Duodenal mucosa (tissue), 2 donors: Measurements from ENCODE around the gene PLA2G1B.

ENCODE experiments used
- H3K27ac ChIP-seq: one replicate; pipeline ENCODE4 v1.7.0; 2013; ENCODE audit warnings: low read depth, low read length
- H3K27me3 ChIP-seq, 2 donors: one replicate each; pipeline ENCODE4 v1.7.0; 2013; ENCODE audit warnings: low read length in 2 of 2, control low read depth in 1 of 2; ENCODE audit not compliant: insufficient read depth in 2 of 2, control insufficient read depth in 1 of 2
- H3K36me3 ChIP-seq, 2 donors: one replicate each; pipeline ENCODE4 v1.7.0; 2013; ENCODE audit warnings: low read length in 2 of 2, control low read depth in 1 of 2; ENCODE audit not compliant: insufficient read depth in 2 of 2, control insufficient read depth in 1 of 2
- H3K4me1 ChIP-seq, 2 donors: one replicate each; pipeline ENCODE4 v1.7.0; 2013; ENCODE audit warnings: low read length in 2 of 2, control low read depth in 1 of 2; ENCODE audit not compliant: insufficient read depth in 2 of 2, control insufficient read depth in 1 of 2
- H3K4me3 ChIP-seq, 2 donors: one replicate each; pipeline ENCODE4 v1.7.0; 2013; ENCODE audit warnings: low read length in 2 of 2, low read depth in 1 of 2
- H3K9ac ChIP-seq, 2 donors: one replicate each; pipeline ENCODE4 v1.7.0; 2013; ENCODE audit warnings: low read length in 2 of 2, low read depth in 1 of 2
- H3K9me3 ChIP-seq, 2 donors: one replicate each; pipeline ENCODE4 v1.7.0; 2013; ENCODE audit warnings: low read length in 2 of 2, control low read depth in 1 of 2; ENCODE audit not compliant: control insufficient read depth in 1 of 2

Gene PLA2G1B

DNA sequence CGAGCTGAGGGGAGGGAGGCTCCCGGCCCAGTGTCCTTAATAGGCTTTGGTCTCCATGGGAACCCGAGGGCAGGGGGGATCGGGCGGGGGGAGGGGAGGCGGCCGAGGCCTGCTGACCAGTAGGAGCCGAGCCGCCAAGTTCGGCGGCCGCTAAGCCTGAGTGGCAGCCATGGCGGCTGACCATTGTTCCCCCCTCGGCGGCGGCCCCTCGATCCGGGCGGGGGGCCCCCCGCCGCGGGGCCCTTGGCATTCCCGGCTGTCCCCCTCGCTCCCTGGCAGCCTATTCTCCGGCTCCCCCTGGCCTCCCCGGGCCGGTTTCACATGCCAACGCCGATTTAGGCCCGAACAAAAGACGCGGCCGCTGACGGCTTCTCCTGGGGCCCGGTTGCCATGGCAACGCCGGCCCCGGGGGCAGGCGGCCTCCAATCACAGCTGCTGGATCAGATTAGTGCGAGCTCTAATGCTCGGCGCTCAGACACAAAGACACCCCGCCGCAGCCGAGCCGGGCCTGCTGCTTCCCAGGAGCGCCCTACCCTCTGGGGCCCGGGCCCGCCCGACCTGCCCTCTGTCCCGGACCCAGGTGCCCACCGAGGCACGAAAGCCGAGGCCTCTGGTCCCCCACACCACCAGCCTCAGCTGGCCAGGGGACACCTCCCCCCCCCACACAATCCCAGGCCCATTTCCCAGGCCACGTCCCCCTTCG, 34.1 kb upstream of the PLA2G1B start:
- no peaks in the 10 kb centered on the region for H3K9me3 ChIP-seq
- H3K4me1 ChIP-seq: peaks cover 46% of the 10 kb centered on the region in 2 donors
- peak overlapping the region in 1 of 2 donors; percentile 32 for H3K4me3 ChIP-seq
- peak overlapping the region; percentile 39 to 54 for H3K9ac ChIP-seq
- peaks cover 0 to 16% of the 10 kb centered on the region in 2 donors for H3K36me3 ChIP-seq
- no peak overlapping the region for H3K27ac ChIP-seq
- H3K27me3 ChIP-seq: peaks cover 0 to 4% of the 10 kb centered on the region in 2 donors

DNA sequence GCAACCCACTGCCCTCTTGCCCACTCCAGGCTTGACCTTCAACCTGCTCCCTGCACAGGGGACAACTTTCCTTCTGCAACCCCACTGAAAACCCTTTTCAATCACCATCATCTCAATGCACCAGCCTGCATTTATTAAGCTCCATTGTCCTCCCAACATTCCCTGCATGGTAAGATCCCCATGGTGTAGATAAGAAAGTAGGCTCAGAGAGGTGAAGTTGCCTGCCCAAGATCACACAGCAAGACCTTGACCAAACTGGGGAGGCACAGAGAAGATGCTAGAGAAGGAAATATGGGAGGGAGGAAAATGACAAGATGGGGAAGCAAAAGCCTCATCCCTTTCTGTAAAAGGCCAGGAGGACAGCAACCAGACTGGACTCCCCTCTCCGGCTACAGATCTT, 31.5 kb upstream of the PLA2G1B start:
- Histone ChIP-seq H3K27ac (no peak overlapping the region), H3K27me3 (peaks cover 0 to 4% of the 10 kb centered on the region in 2 donors), H3K36me3 (peaks cover 0 to 26% of the 10 kb centered on the region in 2 donors), H3K9ac (no peak overlapping the region), H3K4me3 (no peak overlapping the region), H3K9me3 (no peaks in the 10 kb centered on the region), H3K4me1 (peaks cover 23 to 29% of the 10 kb centered on the region in 2 donors)

DNA sequence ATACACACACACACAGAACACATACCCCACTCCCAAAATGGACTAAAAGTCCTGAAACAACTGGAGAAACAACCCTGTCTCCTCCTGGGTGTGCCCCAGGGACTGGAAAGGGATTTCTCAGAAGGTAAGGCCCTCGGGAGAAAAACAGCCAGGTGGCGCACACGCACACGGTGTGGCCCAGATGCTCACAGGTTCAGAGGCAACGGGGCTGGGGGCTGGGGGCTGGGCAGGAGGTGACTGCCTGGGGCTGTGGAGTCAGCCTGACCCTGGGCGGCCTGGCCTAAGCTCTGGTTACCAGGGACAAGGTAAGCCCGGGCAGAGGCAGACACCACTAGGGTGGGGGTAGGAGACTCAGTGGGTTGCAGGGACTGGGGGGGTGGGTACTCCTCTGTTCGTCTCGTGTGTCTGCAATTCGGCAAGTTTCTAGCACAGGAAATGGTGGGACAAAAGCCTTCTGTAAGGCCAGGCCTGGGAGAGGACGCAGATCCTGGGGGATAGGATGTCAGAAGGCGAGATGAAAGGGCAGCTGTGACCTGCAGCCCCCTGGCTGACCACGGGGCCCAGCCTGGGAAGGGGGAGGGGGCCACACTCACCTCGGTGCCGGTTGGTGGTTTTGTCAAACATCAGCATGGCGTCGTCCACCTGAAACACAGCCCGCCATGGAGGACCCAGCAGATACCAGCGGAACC, 31.0 kb upstream of the PLA2G1B start:
- Histone ChIP-seq H3K9me3 (no peaks in the 10 kb centered on the region), H3K4me3 (no peak overlapping the region), H3K27me3 (peaks cover 0 to 3% of the 10 kb centered on the region in 2 donors), H3K27ac (no peak overlapping the region), H3K9ac (no peak overlapping the region), H3K36me3 (peaks cover 0 to 26% of the 10 kb centered on the region in 2 donors), H3K4me1 (peaks cover 17 to 23% of the 10 kb centered on the region in 2 donors)

DNA sequence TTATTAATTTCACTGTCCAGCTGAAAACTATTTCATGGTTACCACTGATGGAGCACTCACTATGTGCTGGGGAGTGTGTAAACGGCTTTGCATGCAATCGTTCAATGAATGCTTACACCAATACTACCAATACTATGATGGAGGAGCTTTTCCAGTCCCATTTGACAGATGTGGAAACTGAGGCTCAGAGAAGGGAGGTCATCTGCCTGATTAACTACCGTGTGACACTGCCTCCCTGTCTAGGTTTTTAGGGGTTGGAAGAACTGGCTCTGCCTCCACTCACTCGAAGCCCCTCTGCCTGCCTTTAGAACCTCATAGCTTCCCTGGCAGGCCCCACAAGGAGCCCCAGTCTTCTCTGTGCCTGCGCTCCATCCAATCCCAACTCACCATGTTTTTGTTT, 29.5 kb upstream of the PLA2G1B start:
- peaks cover 3 to 9% of the 10 kb centered on the region in 2 donors for H3K4me1 ChIP-seq
- H3K27ac ChIP-seq: no peak overlapping the region
- H3K4me3 ChIP-seq: no peak overlapping the region
- H3K36me3 ChIP-seq: peaks cover 0 to 26% of the 10 kb centered on the region in 2 donors
- no peaks in the 10 kb centered on the region for H3K27me3 ChIP-seq
- H3K9ac ChIP-seq: no peak overlapping the region
- H3K9me3 ChIP-seq: no peaks in the 10 kb centered on the region

DNA sequence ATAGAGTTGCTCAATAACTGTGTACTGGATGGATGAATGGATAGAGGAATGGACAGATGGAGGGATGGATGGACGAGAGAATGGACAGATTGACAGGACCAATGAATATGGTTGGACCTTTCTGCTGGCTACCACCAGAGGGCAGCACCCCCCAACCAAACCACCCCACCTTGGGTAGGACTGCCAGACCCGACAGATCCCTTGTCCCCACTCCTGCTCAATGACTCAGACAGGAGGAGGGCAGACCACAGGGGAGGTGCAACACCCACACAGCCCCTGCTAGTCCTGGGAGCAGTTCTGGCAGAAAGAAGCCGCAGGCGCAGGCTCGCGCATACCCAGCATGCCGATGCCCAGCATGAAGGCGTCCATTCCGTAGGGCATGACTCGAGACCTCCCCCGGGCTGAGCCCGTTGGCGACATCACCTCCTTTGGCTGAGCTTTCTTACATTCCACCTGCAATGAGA, 29.0 kb upstream of the PLA2G1B start:
- H3K4me1 ChIP-seq: peaks cover 0 to 5% of the 10 kb centered on the region in 2 donors
- no peak overlapping the region for H3K9ac ChIP-seq
- H3K4me3 ChIP-seq: no peak overlapping the region
- H3K9me3 ChIP-seq: no peaks in the 10 kb centered on the region
- no peak overlapping the region for H3K27ac ChIP-seq
- peaks cover 0 to 26% of the 10 kb centered on the region in 2 donors for H3K36me3 ChIP-seq
- no peaks in the 10 kb centered on the region for H3K27me3 ChIP-seq

DNA sequence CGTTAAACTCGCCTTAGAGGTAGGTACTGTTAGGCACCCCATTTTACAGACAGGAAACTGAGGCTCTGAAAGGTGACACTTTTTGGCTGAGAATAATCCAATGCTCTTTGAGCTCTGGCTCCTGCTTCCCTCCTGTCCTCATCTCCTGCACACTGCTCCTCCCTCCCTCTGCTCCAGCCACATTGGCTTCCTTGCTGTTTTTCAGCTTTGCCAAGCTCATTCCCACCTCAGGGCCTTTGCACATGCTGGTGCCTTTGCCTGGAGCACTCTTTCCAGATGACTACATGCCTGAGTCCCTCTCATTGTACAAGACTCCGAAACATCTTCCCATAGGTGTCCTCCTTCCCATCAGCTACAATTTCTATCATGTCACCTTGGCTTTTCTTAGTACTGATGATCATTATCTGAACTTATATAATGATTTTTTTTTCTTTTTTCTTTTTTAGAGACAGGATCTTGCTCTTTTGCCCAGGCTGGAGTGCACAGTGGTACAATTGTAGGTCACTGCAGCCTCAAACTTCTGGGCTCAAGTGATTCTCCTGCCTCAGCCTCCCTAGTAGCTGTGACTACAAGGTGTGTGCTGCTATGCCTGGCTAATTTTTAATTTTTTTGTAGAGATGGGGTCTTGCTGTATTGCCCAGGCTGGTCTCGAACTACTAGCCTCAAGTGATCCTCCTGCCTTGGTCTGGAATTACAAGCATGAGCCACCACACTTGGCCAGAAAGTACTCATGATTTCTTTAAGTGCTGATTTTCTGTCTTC, 26.2 kb upstream of the PLA2G1B start:
- H3K36me3 ChIP-seq: peaks cover 0 to 30% of the 10 kb centered on the region in 2 donors
- no peaks in the 10 kb centered on the region for H3K9me3 ChIP-seq
- no peak overlapping the region for H3K9ac ChIP-seq

DNA sequence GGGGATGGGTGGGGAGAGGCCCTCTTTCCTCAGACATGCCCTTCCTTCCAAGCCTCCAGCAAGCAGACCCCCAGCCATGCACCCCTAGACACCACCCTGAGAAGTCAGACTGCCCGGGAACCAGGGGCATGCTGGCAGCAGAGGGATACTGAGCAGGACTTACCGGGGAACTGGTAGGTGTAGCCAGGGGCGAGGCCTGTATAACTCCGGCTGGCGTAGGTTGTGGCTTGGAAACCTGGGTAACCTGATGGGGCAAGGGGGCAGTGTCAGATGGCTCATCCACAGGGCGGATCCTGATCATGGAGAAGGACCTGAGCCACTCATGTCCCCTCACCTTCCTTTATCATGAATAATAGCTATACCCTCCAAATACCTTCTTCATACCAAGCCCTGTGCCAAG, 25.6 kb upstream of the PLA2G1B start:
- Histone ChIP-seq H3K4me3 (no peak overlapping the region), H3K4me1 (peaks cover 0 to 5% of the 10 kb centered on the region in 2 donors), H3K27ac (no peak overlapping the region), H3K36me3 (peaks cover 0 to 28% of the 10 kb centered on the region in 2 donors), H3K9ac (no peak overlapping the region), H3K9me3 (no peaks in the 10 kb centered on the region), H3K27me3 (no peaks in the 10 kb centered on the region)

More for the DNA sequence above, 26.2 kb upstream of the PLA2G1B start:
- H3K4me3 ChIP-seq: no peak overlapping the region
- peaks cover 0 to 5% of the 10 kb centered on the region in 2 donors for H3K4me1 ChIP-seq
- H3K27me3 ChIP-seq: no peaks in the 10 kb centered on the region
- no peak overlapping the region for H3K27ac ChIP-seq

DNA sequence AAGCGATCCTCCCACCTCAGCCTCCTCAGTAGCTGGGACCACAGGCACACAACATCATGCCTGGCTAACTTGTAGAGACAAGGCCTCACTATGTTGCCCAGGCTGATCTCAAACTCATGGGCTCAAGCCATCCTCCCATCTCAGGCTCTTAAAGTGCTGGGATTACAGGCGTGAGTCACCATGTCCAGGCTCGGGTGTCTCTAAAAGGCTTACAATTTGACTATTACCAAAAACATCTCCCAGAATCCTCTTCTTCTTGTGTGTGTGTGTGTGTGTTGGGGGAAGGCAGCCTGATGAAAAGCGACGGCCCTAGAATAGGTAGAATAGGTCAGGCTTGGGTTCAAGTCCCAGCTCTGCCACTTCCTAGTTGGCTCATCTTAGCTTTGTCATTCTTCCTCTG, 24.5 kb upstream of the PLA2G1B start:
- H3K27ac ChIP-seq: no peak overlapping the region
- no peaks in the 10 kb centered on the region for H3K9me3 ChIP-seq
- peaks cover 4 to 24% of the 10 kb centered on the region in 2 donors for H3K36me3 ChIP-seq
- H3K27me3 ChIP-seq: no peaks in the 10 kb centered on the region
- H3K9ac ChIP-seq: no peak overlapping the region
- no peak overlapping the region for H3K4me3 ChIP-seq
- peaks cover 0 to 5% of the 10 kb centered on the region in 2 donors for H3K4me1 ChIP-seq

DNA sequence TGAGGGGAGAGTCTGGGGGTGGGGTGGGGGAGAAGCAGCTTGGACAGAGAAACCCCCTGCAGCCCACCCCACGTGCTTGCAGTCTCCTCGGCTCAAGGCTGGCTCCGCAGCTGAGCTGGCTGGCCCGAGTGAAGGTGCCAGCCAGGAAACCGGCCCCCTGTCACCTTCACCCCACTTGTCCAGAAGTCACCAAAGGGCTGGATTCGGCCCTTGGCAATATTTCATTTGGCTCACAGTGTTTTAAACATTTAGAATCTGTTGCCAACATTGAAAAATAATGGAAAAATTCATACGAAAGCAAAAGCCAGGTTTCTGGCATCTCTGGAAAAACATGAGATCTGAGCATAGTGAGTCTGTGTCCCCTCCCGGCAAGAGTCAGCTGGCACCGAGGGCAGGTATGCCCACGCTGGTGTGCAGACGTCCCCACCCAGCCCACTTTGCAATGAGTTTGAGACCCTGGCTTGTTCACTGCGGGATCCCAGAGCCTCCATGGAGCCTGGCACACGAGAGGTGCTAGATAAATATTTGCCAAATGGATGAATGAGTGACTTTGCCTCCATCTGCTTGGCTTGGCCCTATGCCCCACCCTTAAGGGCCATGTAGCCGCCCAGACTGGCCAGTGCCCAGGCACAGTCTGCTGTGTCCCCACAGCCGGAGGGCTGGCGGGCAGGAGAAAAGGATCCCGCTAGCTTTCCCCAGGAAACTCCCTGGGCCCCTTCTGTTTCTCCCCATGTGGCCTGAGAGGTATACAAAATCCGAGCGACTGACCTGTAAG, 23.2 kb upstream of the PLA2G1B start:
- H3K27ac ChIP-seq: no peak overlapping the region
- H3K27me3 ChIP-seq: no peaks in the 10 kb centered on the region
- no peak overlapping the region for H3K4me3 ChIP-seq
- H3K9me3 ChIP-seq: no peaks in the 10 kb centered on the region
- no peaks in the 10 kb centered on the region for H3K4me1 ChIP-seq
- H3K9ac ChIP-seq: no peak overlapping the region
- peaks cover 4 to 17% of the 10 kb centered on the region in 2 donors for H3K36me3 ChIP-seq
